K562 (cell line): ENCODE data around the gene AGPAT3. TPM values are rescaled to one million over a fixed set of nuclear protein-coding genes. Genes with fewer than 3 reads are reported as not detected.
A peak's percentile ranks its signal among the peaks of the same experiment; 100 is the strongest.

Source experiments
- CEBPZ ChIP-seq: fragments of 150-350 bp; IDR thresholded peaks from 2 replicates; pipeline ENCODE4 v1.6.1; 2014; ENCODE audit warnings: low read depth, mild to moderate bottlenecking, low read length, borderline replicate concordance
- HNRNPL ChIP-seq: fragments of 200-400 bp; formaldehyde crosslinking; IDR thresholded peaks from 2 replicates; pipeline ENCODE4 v1.6.1; 2017; ENCODE audit warnings: low read depth, mild to moderate bottlenecking, low read length
- SMARCA5 ChIP-seq: fragments of 450-650 bp; IDR thresholded peaks from 2 replicates; pipeline ENCODE4 v1.6.1; 2016
- ZC3H11A ChIP-seq: IDR thresholded peaks from 2 replicates; pipeline ENCODE4 v1.6.1; 2012; ENCODE audit warnings: low read depth, low read length, improper control_type of control experiment
- ZC3H8 ChIP-seq: fragments of 450-650 bp; IDR thresholded peaks from 2 replicates; pipeline ENCODE4 v1.6.1; 2017
- ZNF695 ChIP-seq: fragments of 450-650 bp; formaldehyde crosslinking; IDR thresholded peaks from 2 replicates; pipeline ENCODE4 v1.4.0; 2020; ENCODE audit warnings: mild to moderate bottlenecking, moderate library complexity
- ZNF79 ChIP-seq: fragments of 250-450 bp; sonication (Bioruptor Pico); IDR thresholded peaks from 2 replicates; pipeline ENCODE4 v1.4.0; 2020; ENCODE audit warnings: low read depth, mild to moderate bottlenecking, moderate library complexity
- ZSCAN29 ChIP-seq: fragments of 450-650 bp; IDR thresholded peaks from 2 replicates; pipeline ENCODE4 v1.6.1; 2017
- polyA plus RNA-seq, 8 experiments: library from polyadenylated mRNA; depleted of rRNA in 4 of 8; stranded (reverse) in 5 of 8; unstranded in 3 of 8; fragments of >200 nt; fragmentation: Nextera tagmentation in 2 of 8; fragmentation: Illumina TruSeq in 1 of 8; extraction: Ambion mirVana in 2 of 8; extraction: Trizol in 1 of 8; gene quantifications; 2 replicates each; pipeline versions ENCODE4 v1.2.1 to v1.2.3, GENCODE V29; 2011 to 2014; ENCODE audit warnings: inconsistent platforms in 1 of 8, missing spikeins in 1 of 8
- total RNA-seq, 7 experiments: library from RNA; depleted of rRNA in 6 of 7; stranded (reverse); fragments of >200 nt in 6 of 7; fragmentation: Illumina TruSeq in 2 of 7; extraction: Trizol in 2 of 7; gene quantifications; 2 replicates each; pipeline versions ENCODE4 v1.2.1 to v1.2.3, GENCODE V29; 2011 to 2021; ENCODE audit warnings: low replicate concordance in 1 of 7

The AGPAT3 gene
- total and polyA plus RNA-seq, 9 of the 15 experiments (the other 6 are each of a cell fraction or from before 2014, with no cell fraction given): 1.5 to 88.4 (median 35.7) TPM

DNA sequence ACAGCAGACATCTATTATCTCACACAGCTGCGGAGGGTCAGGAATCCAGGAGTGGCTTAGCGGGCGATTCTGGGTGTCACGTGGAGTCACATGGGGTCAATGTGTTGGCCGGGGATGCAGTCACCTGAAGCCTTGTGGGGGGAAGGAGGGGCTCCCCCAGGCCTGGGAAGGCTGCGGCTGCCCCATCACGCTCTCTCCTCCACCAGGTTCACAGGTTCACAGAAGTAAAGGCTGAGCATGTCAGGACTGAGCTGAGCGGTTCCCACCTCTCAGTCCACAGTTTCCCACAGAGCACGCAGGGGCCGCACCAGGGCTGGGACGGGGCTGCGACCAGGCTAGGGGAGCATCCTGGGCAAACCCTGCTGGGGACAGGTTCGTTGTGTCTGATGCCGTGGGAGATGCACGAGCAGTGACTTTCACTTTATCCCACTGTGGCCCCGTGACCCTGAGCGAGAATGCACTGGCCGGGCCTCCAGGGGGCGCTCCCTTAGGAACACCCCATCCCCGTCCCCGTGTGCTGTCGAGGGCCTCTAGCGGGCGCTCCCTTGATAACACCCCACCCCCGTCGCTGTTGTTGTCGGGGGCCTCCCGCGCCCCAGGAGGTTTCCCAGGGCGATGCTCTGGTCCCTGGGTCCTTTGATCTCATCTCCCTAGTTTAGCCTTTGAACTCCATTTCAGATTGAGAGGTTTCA, 73.9 kb downstream of the AGPAT3 start (continued):
- TF ChIP-seq CEBPZ: no peak
- TF ChIP-seq HNRNPL: no peak
- TF ChIP-seq SMARCA5: no peak
- TF ChIP-seq ZC3H8: no peak
- TF ChIP-seq ZNF695 (CRISPR knock-in tag): no peak
- TF ChIP-seq ZC3H11A: 0 out of 2 replicates have a peak, but pooled peaks have one; percentile 69
- TF ChIP-seq ZNF79 (CRISPR knock-in tag): no peak
- no peak for TF ChIP-seq ZSCAN29
